HG02840 (cell line): ENCODE results near the gene TSPAN1.
A peak's percentile ranks its signal among the peaks of the same experiment; 100 is the strongest.

Experiments used
- ATAC-seq: cut with Tn5 transposase; IDR thresholded peaks from one replicate; pipeline ENCODE4 v1.9.1; 2021; ENCODE audit warnings: mild to moderate bottlenecking, moderate library complexity, moderate number of reproducible peaks; ENCODE audit not compliant: unreplicated experiment, low FRiP score

Gene TSPAN1

DNA sequence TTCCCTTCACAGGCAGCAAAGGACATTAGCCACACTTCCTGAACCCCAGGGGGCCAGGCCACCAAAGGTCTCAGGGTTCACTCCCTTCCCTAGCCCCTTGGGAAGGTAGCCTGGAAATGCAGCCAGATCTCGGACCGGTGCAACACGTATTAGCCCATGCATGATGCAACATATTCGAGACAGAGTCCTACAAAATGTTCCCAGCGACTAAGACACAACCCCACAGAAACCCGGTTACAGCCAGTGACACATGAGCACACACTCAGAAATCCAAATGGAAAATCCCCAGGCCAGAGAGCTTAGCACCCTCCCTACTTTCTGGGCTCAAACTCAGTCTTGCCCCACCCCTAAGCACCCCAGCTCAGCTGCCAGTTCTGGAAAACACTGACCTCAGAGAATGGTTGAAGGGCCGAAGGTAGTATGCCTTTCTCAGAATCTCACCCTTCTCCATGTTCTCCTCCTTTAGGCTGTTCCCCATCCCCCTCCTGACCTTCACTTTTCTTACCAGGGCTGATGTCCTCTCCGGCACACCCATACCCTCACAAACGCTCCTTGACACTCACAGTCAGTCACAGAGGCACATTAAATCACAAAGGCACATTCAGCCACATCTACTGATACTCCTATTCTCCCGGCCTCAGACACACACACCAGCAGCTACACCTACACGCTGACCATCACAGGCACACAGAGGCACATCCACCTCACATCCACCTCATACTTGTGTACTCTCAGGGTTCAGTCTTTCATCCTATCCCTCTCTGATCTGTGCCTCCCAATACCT is at the start of gene TSPAN1:
TSS of gene TSPAN1 (plus strand) at position 640 of the 784 bp plus-strand sequence. CDS start 6,021 bp downstream, outside the sequence.
- no peak for ATAC-seq

DNA sequence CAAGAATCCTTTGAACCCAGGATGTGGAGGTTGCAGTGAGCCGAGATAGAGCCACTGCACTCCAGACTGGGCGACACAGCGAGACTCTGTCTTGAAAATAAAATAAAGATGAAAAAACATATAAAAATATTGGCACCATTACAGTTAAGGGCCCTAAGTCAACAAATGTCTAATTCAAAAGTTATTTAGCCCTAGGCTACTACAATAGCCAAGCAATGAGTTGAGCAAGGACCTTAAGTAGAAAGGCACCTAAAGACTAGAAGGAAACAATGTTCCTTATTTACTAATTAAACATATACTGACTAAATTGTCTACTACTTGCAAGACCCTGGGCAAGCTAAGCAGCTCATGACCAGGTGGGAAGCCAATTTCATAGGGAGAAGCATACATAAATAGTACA is 46.5 kb upstream of the TSPAN1 start:
- ATAC-seq, result no peak

DNA sequence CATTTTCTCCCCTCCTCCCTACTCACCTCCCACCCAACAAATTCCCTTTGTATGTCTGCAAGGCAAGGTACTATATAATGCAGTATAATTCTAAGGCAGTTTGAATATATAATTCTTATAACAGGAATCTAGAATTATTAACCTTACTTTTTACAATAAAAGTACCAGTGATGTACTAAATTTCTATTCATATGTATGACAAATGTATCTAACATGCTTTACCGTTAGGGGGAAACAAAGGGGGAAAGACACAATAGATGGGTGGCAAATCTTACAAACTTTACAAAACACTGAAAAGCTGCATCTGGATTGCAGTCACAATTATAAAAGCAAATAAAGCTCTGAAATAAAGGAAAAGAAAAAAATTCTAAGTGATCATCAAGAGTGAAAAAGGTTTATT is 44.8 kb upstream of the TSPAN1 start:
- no peak for ATAC-seq

DNA sequence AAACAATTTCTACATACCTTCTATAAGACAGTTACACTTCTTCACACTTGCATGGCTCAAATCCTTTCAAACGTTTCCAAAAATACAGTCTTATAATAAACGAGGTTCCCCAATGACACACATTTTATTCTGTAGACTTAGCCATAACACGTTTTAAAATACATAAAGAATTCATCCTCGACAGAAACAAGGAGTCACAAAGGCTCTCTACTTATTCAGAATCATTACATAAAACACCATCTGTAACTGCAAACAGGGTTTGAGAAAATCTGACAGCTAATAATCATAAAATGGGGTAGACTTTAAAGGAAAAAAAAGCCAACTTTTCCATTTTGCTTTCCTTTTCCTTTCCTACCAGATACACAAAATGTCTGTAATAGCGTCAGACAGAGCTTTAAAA is 44.3 kb upstream of the TSPAN1 start:
- ATAC-seq, result no peak

DNA sequence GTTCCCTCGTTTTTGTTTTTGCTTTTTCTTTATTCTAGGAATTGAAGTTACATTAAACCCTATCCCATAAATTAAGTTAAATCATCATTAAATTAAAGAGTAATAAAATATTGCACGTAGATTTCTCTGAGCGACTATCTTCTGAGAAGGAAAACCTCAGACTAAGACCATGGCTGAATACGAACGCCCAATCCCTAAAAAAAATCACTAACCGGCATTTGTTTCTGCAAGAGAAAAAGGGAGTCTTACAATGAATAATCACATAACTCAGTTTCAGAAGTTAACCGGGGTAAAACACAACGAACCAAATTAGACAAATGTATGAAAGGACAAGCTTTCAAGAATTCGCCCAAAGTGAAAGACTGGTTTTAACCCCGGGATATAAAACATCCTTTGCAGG is 43.8 kb upstream of the TSPAN1 start:
- ATAC-seq, result no peak

- no peak for ATAC-seq
Observed at GRCh38 chr1:46131712-46132528, 43.0 kb upstream of the TSPAN1 start.

GRCh38 chr1:46132529-46133180 is 42.2 kb upstream of the TSPAN1 start, which contains the start of gene PIK3R3:
PIK3R3 (minus strand) TSS chr1:46132629; CDS start chr1:46131952, 677 bp downstream.
- peak; percentile 82 for ATAC-seq

- ATAC-seq, result peak; percentile 54
Observed at GRCh38 chr1:46133181-46133658, 41.7 kb upstream of the TSPAN1 start.

GRCh38 chr1:46133781-46134350 is 41.0 kb upstream of the TSPAN1 start:
- no peak for ATAC-seq

- no peak for ATAC-seq
Observed at GRCh38 chr1:46134660-46135331, 40.1 kb upstream of the TSPAN1 start.

DNA sequence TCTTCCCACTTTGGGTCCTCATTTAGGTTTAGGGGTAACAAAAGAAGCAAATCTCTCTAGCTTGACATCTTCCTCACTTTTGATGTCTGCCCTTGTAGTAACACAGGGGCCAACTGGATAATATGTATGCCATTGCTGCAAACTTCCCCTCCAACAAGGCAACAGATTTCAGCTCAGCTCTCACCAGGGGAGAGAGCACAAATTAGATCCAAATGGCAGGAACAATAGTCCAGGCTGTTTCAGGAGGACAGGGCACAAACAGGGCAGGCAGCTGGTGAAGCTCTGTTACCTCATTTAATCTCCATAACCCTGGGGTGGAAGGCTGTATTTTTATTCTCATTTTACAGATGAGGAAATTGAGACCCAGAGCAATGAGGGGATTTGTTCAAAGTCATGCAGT is 38.2 kb upstream of the TSPAN1 start:
- ATAC-seq, result no peak

DNA sequence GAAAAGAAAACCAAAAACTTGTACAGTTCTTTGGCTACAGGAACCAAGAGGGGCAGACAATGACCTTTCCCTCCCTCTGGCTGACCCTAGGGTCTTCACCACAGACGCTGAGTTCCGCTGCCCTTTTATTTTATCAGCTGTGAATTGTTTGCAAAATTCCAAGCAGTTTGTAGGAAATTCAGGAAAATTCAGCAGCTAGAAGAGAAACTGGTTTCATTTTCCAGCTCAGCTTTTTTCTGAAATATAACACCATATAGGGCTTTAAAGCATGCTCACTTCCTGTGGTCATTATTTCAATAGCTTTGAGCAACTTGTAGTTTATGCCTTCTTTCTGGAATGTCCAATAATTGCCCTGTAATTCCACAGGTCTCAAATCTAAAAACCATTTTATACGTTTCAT is 37.0 kb upstream of the TSPAN1 start:
- no peak for ATAC-seq

- ATAC-seq, result no peak
Observed at GRCh38 chr1:46148318-46148717, 26.6 kb upstream of the TSPAN1 start.

DNA sequence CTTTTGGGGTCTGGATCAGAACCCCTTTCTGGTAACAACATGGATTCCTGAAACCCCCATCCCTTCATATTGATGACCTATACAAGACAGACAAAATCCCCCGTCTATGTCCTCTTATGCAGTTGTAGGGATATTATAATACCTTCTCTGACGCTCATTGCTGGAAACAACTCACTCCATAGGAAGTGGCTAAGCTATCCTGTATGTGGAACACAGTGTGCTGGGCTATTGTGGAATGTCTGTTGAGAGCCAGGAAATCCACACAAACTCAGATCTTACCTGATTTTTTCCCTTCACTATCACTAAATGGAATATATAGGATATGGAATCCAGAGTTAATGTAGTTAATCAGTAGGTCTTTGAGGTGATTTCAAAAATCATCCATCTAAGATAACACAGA is 24.8 kb upstream of the TSPAN1 start:
- no peak for ATAC-seq

DNA sequence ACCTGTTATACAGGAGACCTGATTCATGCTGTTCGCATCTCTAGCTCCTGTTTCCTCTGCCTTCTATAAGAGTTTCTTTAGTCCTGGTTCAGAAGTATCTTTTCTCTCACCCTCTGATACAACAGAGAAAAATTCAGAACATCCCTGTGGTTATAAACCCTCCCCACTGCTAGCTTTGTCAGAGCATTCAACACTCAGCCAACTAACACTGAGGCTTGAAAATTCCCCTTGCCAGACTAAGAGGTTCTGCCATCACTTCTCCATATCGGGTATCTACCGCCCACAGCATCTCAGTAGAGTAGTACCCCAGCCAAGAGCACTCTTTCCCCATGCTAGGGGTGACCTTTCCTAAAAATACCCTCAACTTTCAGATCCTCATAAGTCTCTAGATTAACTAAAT is 22.9 kb upstream of the TSPAN1 start:
- no peak for ATAC-seq

DNA sequence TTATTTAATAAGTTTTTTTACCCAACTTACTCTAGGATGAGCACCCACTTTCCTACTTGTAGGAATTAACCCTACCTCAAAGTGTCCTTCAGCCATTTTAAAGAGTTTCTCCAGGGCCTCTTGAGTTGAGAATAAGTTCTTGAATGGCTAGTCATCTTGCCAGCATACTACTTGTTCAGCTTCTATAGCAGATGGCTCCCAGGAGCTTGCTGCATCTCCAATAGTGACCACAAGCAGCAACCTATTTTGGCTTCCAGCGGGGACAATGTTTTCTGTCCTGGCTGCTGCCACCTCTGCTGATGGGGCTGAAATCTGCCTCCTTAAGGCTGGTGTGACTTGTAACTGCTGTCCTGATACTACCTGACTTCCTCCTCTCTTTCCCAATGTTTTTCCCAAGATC is 21.7 kb upstream of the TSPAN1 start:
- no peak for ATAC-seq

GRCh38 chr1:46153732-46154131 is 21.2 kb upstream of the TSPAN1 start:
- no peak for ATAC-seq

DNA sequence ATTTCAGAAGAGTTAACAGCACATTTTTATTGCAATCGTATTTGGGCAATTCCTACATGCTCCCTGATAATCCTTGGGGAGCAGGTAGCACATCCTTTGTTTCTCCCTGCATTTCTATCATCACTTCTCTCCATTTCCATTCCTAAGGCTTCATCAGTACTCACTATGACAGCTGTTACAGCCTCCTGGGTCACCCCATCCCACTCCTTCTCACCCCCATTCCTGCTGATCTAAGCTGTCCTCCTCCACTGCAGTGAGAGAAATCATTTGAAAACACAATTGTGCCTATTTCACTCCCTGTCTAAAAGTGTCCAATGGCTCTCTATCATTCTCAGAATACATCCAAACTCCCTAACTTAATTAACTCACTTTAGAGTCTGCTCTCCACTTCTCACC is 17.0 kb upstream of the TSPAN1 start:
- ATAC-seq, result no peak

DNA sequence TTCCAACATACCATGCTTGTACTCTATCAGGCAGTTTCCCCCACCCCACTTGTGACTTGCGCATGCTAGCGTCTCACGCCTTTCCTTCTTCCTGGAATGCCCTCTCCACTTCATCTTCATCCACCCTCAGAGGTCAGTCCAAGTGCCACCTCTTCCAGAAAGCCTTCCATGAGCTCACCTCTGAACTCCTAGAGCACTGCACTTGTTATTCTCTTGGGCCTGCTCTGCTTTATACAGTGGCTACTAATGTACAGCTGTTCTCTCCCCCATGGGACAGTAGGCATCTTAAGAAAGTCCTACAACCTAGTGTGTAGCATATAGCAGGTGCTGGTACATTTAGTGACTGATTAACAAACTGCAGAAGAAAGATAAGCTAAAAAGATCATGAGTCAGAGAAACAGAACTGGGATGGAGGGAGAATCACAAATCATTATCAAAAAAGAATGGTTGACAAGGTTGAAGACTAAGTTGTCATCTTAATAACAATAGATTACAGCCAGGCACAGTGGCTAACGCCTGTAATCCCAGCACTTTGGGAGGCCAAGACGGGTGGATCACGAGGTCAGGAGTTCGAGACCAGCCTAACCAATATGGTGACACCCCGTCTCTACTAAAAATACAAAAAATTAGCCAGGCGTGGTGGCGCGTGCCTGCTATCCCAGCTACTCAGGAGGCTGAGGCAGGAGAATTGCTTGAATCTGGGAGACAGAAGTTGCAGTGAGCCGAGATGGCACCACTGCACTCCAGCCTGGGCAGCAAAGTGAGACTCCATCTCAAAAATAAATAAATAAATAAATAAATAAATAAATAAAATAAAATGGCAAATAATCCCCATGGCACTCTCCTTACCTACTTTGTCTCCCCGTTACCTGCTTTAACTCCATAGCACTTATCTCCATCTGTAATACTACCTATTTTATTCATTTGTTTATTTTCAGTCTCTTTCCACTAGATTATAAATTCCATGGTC is 16.3 kb upstream of the TSPAN1 start:
- ATAC-seq, result no peak
